Stimulated activated CD4-positive, alpha-beta T cell treated with anti-CD3 and anti-CD28 coated beads, TNF-alpha, amount 100 ng/mL, for 4 hours (primary cell): ENCODE results near the gene SLC16A9.
"Not testable (repeated sequence)": the region's sequence is repeated elsewhere in the genome, so short reads cannot be mapped to it uniquely, and the experiment has no call there.

ENCODE experiments used
- DNase-seq, 3 experiments: peaks; one replicate each; pipeline ENCODE4 v3.0.0-alpha.2; 2020; ENCODE audit warnings: low read depth in 3 of 3

Gene SLC16A9

GRCh38 chr10:59709395-59710125, at the start of gene SLC16A9:
Gene SLC16A9 (minus strand): TSS chr10:59709850. CDS start chr10:59684291, 25,559 bp downstream.
- DNase-seq = peak in 1 of 3 experiments; percentile 31

GRCh38 chr10:59757966-59758365, 48.3 kb upstream of the SLC16A9 start:
- DNase-seq = no peak

GRCh38 chr10:59754951-59755350, 45.3 kb upstream of the SLC16A9 start:
- DNase-seq = no peak

DNA sequence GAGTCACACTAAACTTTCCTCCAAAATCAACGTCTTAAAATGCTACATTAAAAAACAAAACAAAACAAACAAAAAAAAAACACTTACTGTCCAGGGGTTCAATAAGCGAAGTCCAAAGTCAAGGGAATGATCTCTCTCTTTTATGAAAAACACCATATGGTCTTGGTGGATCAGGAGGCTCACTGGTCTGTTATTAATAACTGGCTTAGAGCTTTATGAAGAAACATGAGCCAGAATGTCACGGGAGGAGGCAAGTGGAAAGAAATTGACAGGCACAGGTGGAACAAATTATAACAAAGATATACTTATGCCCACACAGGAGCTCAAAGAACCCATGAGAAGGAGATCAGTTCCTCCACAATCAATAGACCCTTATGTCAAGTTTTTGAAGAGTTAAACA, 43.6 kb upstream of the SLC16A9 start, which contains the start of gene MRLN:
MRLN (minus strand) TSS at position 189 of the 400 bp plus-strand sequence.
- no peak for DNase-seq

GRCh38 chr10:59752278-59752940, 42.8 kb upstream of the SLC16A9 start:
- no peak for DNase-seq

DNA sequence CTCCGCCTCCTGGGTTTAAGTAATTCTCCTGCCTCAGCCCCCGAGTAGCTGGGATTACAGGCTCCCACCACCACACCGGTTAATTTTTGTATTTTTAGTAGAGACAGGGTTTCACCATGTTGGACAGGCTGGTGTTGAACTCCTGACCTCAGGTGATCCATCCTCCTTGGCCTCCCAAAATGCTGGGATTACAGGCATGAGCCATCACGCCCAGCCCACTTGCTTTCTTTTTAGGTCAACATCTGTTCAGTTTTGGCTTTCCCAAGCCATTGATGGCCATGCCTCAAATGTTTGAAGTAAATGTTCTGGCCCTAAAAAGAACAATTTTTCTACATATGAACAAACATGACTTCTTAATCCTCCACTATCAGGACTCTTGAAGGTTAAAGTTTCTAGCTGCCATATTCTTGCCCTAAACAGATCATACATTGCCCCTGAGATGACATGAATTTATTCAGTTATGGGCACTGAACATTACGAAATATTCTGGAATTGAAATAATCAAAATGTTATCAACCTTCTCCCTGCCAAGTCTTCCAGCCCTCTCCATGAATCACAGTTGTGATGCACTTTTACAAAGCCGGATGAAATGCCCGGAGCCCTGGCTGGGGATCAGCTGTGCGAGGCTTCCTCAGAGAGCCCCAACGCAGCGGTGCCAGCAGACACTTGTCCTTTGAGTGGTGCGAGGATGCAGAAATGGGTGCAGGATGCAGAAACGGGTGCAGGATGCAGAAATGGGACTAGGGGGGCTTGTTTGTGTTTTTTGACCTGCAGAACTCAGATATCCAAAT, 40.7 kb upstream of the SLC16A9 start:
- no peak for DNase-seq

- DNase-seq = no peak
Measured at GRCh38 chr10:59748834-59749233, 39.2 kb upstream of the SLC16A9 start.

- DNase-seq = no peak
Measured at GRCh38 chr10:59745163-59745650, 35.6 kb upstream of the SLC16A9 start.

GRCh38 chr10:59744762-59745161, 35.1 kb upstream of the SLC16A9 start:
- DNase-seq = not testable (repeated sequence)

- not testable (repeated sequence) for DNase-seq
Measured at GRCh38 chr10:59744156-59744555, 34.5 kb upstream of the SLC16A9 start.

DNA sequence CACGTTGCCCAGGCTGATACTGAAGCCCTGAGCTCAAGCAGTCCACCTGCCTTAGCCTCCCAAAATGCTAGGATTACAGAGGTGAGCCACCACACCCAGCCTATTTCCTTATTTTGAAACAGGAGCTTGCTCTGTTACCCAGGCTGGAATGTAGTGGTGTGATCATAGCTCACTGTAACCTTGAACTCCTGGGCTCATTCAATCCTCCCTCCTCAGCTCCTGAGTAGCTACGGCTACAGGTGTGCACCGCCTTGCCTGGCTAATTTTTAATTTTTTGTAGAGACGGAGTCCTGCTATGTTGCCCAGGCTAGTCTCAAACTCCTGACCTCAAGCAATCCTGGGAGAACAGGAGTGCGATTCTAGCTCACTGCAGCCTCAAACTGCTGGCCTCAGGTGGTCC, 31.9 kb upstream of the SLC16A9 start:
- no peak for DNase-seq

GRCh38 chr10:59741048-59741447, 31.4 kb upstream of the SLC16A9 start:
- DNase-seq = no peak

DNA sequence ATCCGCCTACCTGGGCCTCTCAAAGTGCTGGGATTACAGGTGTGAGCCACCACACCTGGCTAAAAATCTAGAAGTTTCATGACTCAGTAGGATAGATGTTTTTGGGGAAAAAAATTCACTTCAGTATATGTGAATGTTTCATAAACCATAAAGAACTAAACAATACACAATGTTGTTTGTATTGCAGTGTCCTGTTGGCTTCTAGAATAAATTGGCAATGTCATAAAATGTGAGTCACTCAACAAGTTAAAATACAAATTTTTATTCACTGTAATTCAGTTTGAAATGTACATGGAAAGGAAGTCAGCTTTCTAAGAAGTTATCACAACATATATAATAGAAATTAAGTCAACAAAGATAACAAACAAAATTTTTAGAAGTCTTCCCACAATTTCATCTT, 27.1 kb upstream of the SLC16A9 start:
- no peak for DNase-seq

GRCh38 chr10:59735296-59735695, 25.6 kb upstream of the SLC16A9 start:
- DNase-seq = no peak

- no peak for DNase-seq
Measured at GRCh38 chr10:59734014-59734462, 24.4 kb upstream of the SLC16A9 start.

DNA sequence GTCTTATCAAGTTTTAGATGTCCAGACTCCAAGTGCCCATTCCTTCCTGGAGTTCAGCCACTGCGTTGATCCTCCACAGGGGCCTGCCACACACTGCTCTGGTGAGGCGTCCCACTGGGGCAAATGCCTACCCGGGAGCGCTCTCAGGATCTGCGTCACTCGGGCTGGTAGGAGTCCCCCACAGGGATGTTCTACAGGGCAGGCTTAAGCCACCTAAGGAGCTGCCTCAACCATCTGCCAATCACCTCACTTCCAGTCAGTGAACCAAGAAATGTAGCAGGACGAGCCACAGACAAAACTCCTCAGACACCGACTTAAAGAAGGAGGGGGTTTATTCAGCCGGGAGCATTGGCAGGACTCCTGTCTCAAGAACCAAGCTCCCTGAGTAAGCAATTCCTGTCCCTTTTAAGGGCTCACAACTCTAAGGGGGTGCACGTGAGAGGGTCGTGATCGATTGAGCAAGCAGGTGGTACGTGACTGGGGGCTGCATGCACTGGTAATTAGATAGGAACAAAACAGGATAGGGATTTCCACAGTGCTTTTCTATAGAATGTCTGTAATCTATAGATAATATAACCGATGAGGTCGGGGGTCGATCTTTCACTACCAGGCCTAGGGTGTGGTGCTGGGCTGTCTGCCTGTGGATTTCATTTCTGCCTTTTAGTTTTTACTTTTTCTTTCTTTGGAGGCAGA, 23.8 kb upstream of the SLC16A9 start:
- DNase-seq = not testable (repeated sequence)

DNA sequence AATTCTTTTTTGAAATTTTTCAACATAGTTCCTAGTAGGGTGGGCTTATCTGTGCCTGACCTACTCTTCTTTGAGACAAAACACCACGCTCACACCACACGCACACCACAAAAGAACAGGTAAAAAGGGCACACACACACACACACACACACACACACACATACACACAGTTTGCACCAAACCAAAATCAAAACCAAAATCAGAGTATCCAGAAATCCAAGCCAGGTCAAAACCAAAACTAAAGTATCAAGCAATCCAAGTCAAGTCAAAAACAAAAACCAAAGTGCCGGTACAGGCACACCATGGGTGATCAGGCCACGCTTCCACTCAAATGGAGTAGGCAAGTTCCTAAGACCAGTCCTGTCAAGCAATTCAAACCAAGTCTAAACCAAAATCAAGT, 23.2 kb upstream of the SLC16A9 start:
- DNase-seq = not testable (repeated sequence)

DNA sequence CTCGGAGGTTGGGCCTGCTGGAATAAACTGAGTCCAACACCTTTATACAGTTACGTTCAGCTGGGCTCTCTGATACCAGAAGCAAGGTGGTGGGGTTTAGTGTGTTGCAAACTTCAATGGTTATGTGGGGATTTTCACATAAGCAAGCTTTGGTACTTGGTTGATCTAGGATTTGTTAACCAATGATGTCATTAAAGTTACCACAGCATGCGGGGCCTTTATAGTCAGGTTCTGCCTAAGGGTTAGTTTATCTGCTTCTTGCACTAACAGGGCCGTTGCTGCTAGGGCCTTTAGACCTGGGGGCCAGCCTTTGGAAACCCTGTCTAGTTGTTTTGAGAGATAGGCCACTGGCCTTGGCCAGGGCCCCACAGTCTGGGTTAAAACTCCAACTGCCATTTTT, 19.5 kb upstream of the SLC16A9 start:
- DNase-seq = not testable (repeated sequence)

DNA sequence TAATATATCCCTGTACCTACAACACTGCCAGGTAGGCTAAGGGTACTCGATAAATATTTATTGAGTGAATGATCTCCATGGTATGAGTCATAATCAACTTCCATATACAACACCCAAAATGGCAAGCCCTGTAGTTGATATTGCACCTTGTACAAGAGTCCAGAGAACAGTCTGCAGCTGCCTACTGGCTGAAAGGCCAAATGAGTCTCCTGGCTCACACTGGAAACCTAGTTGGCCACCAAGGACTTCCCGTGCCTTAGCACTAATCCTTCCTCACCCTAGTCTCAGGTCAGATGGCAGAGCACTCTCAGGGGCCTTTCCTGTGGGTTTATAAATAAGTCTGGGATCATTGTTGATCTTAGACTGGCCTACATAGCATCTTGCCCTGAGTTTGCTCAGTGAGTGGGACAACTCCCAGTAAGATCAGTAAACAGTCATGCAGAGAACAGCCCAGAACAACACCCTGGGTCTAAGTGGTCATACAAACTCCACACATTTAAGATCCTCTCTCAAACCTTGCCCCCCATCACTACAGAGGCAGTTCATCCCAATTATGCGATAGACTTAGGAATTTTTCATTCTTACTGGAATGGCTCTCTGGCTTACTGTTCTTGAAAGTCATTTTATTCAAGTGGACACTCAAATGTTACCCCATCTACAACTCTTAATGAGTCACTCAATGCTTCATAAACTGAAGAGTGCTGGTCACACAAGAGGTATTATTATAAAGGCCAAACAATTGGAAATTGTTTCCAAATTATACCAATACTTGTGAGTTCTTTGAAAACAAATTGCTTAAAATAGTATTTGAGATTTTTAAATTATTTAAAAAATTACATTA, 14.7 kb upstream of the SLC16A9 start:
- no peak for DNase-seq

GRCh38 chr10:59720377-59720776, 10.7 kb upstream of the SLC16A9 start:
- DNase-seq = no peak

DNA sequence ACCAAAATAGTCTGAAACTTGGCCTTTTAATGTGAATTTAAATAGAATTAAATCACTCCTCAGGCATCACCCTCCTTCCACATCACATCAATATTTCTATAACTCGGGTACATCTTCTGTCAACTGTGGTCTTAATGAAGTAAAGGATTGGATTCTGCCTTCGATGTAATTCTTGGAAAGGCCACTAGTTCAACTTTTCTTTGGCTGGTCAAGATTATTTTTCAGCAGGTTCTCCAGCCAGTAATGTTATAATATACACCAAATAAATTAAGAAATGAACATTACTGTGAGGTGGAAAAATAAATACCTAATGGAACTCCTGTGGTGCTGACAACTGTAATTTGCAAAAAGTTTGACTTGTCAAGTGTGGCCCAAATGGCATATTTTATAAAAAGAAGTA, 9.7 kb upstream of the SLC16A9 start:
- no peak for DNase-seq
